HepG2 (cell line): ENCODE data around the gene SLC35F4. TPM values are rescaled to one million over a fixed set of nuclear protein-coding genes. Genes with fewer than 3 reads are reported as not detected.

Source experiments
- ATAC-seq: fragments of 200-7000 bp; cut with Tn5 transposase; 3 replicates; pipeline ENCODE4 v1.9.1; 2020; ENCODE audit warnings: mild to moderate bottlenecking, moderate library complexity
- BruUV-seq: library from RNA; stranded (reverse); fragments of 400-500 nt; replicated peaks from 2 replicates; lab custom pipeline; 2021; lab: Mats Ljungman, UMichigan
- CTCF ChIA-PET: fragments of 300-600 bp; formaldehyde crosslinking; extraction: SDS; loops from one replicate; lab custom pipeline; 2021; ENCODE audit warnings: low total read pairs, inconsistent platforms, low intra/inter-chr PET ratio; lab: Yijun Ruan, JAX
- POLR2A ChIA-PET: fragments of 350-600 bp; sonication (Branson Sonifier 250); formaldehyde crosslinking; loops from one replicate; lab custom pipeline; 2020; ENCODE audit warnings: antibody characterized with exemption, inconsistent platforms; lab: Yijun Ruan, JAX
- DNase-seq: peaks from one replicate; pipeline ENCODE4 v3.0.0-alpha.2; 2015; ENCODE audit warnings: low spot score
- FAIRE-seq: peaks from 3 replicates; lab custom pipeline; 2011; peaks lifted over from hg19 to GRCh38; lab: Jason Lieb, UNC
- H2AFZ ChIP-seq: one replicate; pipeline ENCODE4 v1.6.1; 2011; ENCODE audit warnings: low read length, inconsistent platforms
- H3K27ac ChIP-seq: fragments of 300-600 bp; 3 replicates; pipeline ENCODE4 v1.8.0; 2011; ENCODE audit warnings: mixed run types, mild to moderate bottlenecking, mixed read lengths, low read length, inconsistent platforms; ENCODE audit not compliant: insufficient read depth; ENCODE audit errors: extremely low read length
- H3K27me3 ChIP-seq, 2 experiments: fragments of 200-600 bp in 1 of 2; 2 replicates in 1 of 2; 3 replicates in 1 of 2; pipeline versions ENCODE4 v1.6.0 to v1.8.0; 2011; ENCODE audit warnings: low read length in 2 of 2, mild to moderate bottlenecking in 2 of 2, moderate library complexity in 2 of 2, inconsistent platforms in 1 of 2; ENCODE audit not compliant: insufficient read depth in 2 of 2, control insufficient read depth in 1 of 2
- H3K36me3 ChIP-seq, 2 experiments: fragments of 200-600 bp in 1 of 2; replicated peaks in 1 of 2; 2 replicates in 1 of 2; 3 replicates in 1 of 2; pipeline versions ENCODE4 v1.5.1 to v1.8.0; 2011; ENCODE audit warnings: low read length in 2 of 2, inconsistent platforms in 1 of 2; ENCODE audit not compliant: insufficient read depth in 2 of 2, control insufficient read depth in 1 of 2
- H3K4me1 ChIP-seq: 2 replicates; pipeline ENCODE4 v1.5.1; 2012; ENCODE audit warnings: low read length, inconsistent platforms; ENCODE audit not compliant: insufficient read depth
- H3K4me2 ChIP-seq: 2 replicates; pipeline ENCODE4 v1.6.0; 2011; ENCODE audit warnings: low read depth, low read length, inconsistent platforms
- H3K4me3 ChIP-seq, 3 experiments: fragments of 200-600 bp in 1 of 3; sonication (generic), shearing (Covaris generic) in 1 of 3; replicated peaks in 1 of 3; 2 replicates each; pipeline ENCODE4 v1.5.1; 2011 to 2016; ENCODE audit warnings: low read length in 3 of 3, inconsistent platforms in 2 of 3, low read depth in 2 of 3, mild to moderate bottlenecking in 2 of 3, control low read depth in 1 of 3, mixed read lengths in 1 of 3; ENCODE audit not compliant: insufficient read depth in 1 of 3
- H3K79me2 ChIP-seq: one replicate; pipeline ENCODE4 v1.6.1; 2011; ENCODE audit warnings: low read length, inconsistent platforms; ENCODE audit not compliant: insufficient read depth
- H3K9ac ChIP-seq: 2 replicates; pipeline ENCODE4 v1.6.0; 2011; ENCODE audit warnings: mild to moderate bottlenecking, low read depth, low read length, inconsistent platforms; ENCODE audit not compliant: insufficient read depth
- H3K9me3 ChIP-seq: 2 replicates; pipeline ENCODE4 v1.5.1; 2012; ENCODE audit warnings: mild to moderate bottlenecking, low read length
- H4K20me1 ChIP-seq: 2 replicates; pipeline ENCODE4 v1.6.0; 2011; ENCODE audit warnings: inconsistent platforms, mild to moderate bottlenecking, low read length, moderate library complexity; ENCODE audit not compliant: insufficient read depth
- CEBPB ChIP-seq: IDR thresholded peaks from 2 replicates; pipeline ENCODE4 v1.6.1; 2011; ENCODE audit warnings: low read depth, low read length, improper control_type of control experiment, borderline replicate concordance
- CREB3 ChIP-seq: sonication (generic); formaldehyde crosslinking; IDR thresholded peaks from 2 replicates; pipeline ENCODE4 v1.5.0; 2020; ENCODE audit warnings: missing genetic modification reagents
- KLF11 ChIP-seq: IDR thresholded peaks from 2 replicates; pipeline ENCODE4 v1.6.1; 2016; ENCODE audit warnings: missing compliant biosample characterization
- KLF16 ChIP-seq, 2 experiments: sonication (generic) in 1 of 2; formaldehyde crosslinking in 1 of 2; IDR thresholded peaks; 2 replicates each; pipeline versions ENCODE4 v1.6.1 to v1.8.0; 2016 to 2023; ENCODE audit warnings: missing genetic modification reagents in 2 of 2, missing compliant biosample characterization in 1 of 2
- KLF9 ChIP-seq: IDR thresholded peaks from 2 replicates; pipeline ENCODE4 v1.6.1; 2016; ENCODE audit warnings: low read depth
- TGIF2 ChIP-seq: IDR thresholded peaks from 2 replicates; pipeline ENCODE4 v1.6.1; 2016; ENCODE audit warnings: control low read depth, missing compliant biosample characterization
- ZBTB25 ChIP-seq: IDR thresholded peaks from 2 replicates; pipeline ENCODE4 v1.6.1; 2018; ENCODE audit warnings: missing genetic modification reagents
- ZBTB33 ChIP-seq: sonication (generic); formaldehyde crosslinking; IDR thresholded peaks from 2 replicates; pipeline ENCODE4 v1.4.0; 2020; ENCODE audit warnings: missing genetic modification reagents
- ZNF30 ChIP-seq: sonication (generic); formaldehyde crosslinking; IDR thresholded peaks from 2 replicates; pipeline ENCODE4 v1.5.0; 2020; ENCODE audit warnings: mild to moderate bottlenecking, missing genetic modification reagents
- ZNF572 ChIP-seq: sonication (generic); formaldehyde crosslinking; IDR thresholded peaks from 2 replicates; pipeline ENCODE4 v1.5.1; 2020; ENCODE audit warnings: mild to moderate bottlenecking, missing genetic modification reagents
- ZNF589 ChIP-seq: sonication (generic); formaldehyde crosslinking; conservative IDR thresholded peaks from 2 replicates; pipeline ENCODE4 v1.8.0; 2022; ENCODE audit warnings: mild to moderate bottlenecking, moderate library complexity, missing genetic modification reagents
- ZNF792 ChIP-seq: IDR thresholded peaks from 2 replicates; pipeline ENCODE4 v1.6.1; 2016
- ZSCAN12 ChIP-seq: sonication (generic); formaldehyde crosslinking; IDR thresholded peaks from 2 replicates; pipeline ENCODE4 v1.9.0; 2021; ENCODE audit warnings: mild to moderate bottlenecking, missing genetic modification reagents
- WGBS: methylation state at CpG from one replicate; pipeline ENCODE4 v1.1.6; 2017; ENCODE audit warnings: low lambda C conversion rate; 5-methylcytosine and 5-hydroxymethylcytosine counted together
- in situ Hi-C: cut with HindIII; loops from 2 replicates; pipeline ENCODE4 v1.10.0; 2017; ENCODE audit warnings: low pct_unique_long_range_greater_than_20kb; ENCODE audit not compliant: extremely low pct_ligation_motif_present
- intact Hi-C: fragments of 100-400 bp; cut with micrococcal nuclease; formaldehyde crosslinking; loops from one replicate; pipeline ENCODE4 v1.10.0; 2022; ENCODE audit not compliant: unreplicated experiment
- polyA plus RNA-seq, 8 experiments: library from polyadenylated mRNA; depleted of rRNA in 3 of 8; stranded (reverse) in 7 of 8; unstranded in 1 of 8; fragments of >200 nt; fragmentation: Illumina TruSeq in 4 of 8; extraction: Trizol in 4 of 8; gene quantifications; 2 replicates each; pipeline versions ENCODE4 v1.2.1 to v1.2.3, GENCODE V29; 2011 to 2016; ENCODE audit warnings: low read depth in 4 of 8, missing spikeins in 1 of 8, mixed read lengths in 1 of 8; ENCODE audit not compliant: insufficient read depth in 1 of 8
- total RNA-seq, 5 experiments: library from RNA; depleted of rRNA; stranded (reverse); fragments of >200 nt; fragmentation: Illumina TruSeq; extraction: Trizol; gene quantifications; 2 replicates each; pipeline ENCODE4 v1.2.3, GENCODE V29; 2016; ENCODE audit warnings: low read depth in 1 of 5

SLC35F4 gene
- total and polyA plus RNA-seq, 2 of the 13 experiments (the other 11 are each of a cell fraction or from before 2014, with no cell fraction given) = not detected

- Histone ChIP-seq H3K27ac (no peak overlapping the region), H2AFZ (no peak overlapping the region), H3K9me3 (no peaks in the 10 kb centered on the region), H3K4me1 (no peaks in the 10 kb centered on the region), H3K36me3 (no peaks in the 10 kb centered on the region), H3K27me3 (no peaks in the 10 kb centered on the region), H3K4me3 (no peak overlapping the region), H3K79me2 (no peaks in the 10 kb centered on the region), H3K9ac (no peak overlapping the region), H3K4me2 (no peak overlapping the region), H4K20me1 (no peaks in the 10 kb centered on the region)
- no TSS peak for BruUV-seq
- POLR2A ChIA-PET = no interaction called here
- no peak for ATAC-seq
- intact Hi-C loops = no loop called here
- 2% methylated on average over 3 of the region's 3 CpGs for WGBS
- no peak for FAIRE-seq
- TF ChIP-seq CEBPB (no peak), TGIF2 (CRISPR knock-in tag) (no peak), KLF16 (CRISPR knock-in tag; IDR thresholded peaks at IDR 0.05) (no peak), ZNF589 (CRISPR knock-in tag) (no peak), ZNF30 (CRISPR knock-in tag) (no peak), ZNF572 (no peak), ZNF792 (no peak), ZBTB25 (CRISPR knock-in tag) (no peak), ZSCAN12 (CRISPR knock-in tag) (no peak), KLF9 (CRISPR knock-in tag) (no peak), KLF11 (CRISPR knock-in tag) (no peak), CREB3 (CRISPR knock-in tag) (no peak), ZBTB33 (CRISPR knock-in tag) (no peak)
- no peak for DNase-seq
- in situ Hi-C loops = no loop called here
- CTCF ChIA-PET = no interaction called here
Measured at GRCh38 chr14:57656853-57657252, 209.0 kb downstream of the SLC35F4 start.
